ENCODE results near the gene EXOSC5.

Gene EXOSC5

DNA sequence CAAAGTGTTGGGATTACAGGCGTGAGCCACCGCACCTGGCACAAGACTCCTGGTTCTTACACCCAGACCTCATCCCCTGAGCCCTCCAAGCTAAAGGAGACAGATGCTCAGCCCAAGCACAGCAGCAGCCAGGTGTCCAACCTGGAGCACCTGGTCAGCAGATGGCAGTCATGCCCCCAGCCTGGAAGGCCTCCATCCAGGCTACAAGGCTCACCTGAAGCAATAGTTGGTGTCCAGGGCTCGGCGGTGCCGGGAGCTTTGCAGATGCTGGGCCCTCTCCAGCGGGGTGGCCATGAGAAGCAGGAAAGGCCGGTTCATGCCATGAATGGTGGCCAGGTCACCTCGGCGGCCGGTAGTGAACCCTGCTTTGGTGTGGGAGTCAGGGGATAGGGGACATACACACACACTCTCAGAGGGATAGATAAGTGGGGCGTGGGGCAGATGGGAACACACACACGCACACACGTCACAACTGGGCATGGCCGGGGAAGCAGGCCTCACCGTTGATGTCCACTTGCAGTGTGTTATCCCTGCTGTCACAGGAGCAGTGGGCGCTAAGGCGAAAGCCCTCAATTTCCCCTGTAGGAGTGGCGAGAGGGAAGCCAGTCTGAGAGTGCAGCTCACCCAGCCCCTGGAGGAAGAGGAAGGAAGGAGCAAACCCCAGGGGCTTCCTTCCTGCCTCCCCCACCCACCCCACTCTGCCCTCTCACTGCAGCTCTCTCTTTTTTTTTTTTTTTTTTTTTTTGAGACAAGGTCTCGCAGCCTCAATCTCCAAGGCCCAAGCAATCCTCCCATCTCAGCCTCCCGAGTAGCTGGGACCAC, 55.3 kb downstream of the EXOSC5 start:
- DNase-seq, result no peak

GRCh38 chr19:41339936-41340335, 57.2 kb downstream of the EXOSC5 start:
- no peak for DNase-seq
